OCI-M1 (cell line): Measurements from ENCODE around the gene NPAS3.

Experiments used
- DNase-seq: peaks from one replicate; lab custom pipeline; 2025; lab: John Stamatoyannopoulos, UW

NPAS3 gene

DNA sequence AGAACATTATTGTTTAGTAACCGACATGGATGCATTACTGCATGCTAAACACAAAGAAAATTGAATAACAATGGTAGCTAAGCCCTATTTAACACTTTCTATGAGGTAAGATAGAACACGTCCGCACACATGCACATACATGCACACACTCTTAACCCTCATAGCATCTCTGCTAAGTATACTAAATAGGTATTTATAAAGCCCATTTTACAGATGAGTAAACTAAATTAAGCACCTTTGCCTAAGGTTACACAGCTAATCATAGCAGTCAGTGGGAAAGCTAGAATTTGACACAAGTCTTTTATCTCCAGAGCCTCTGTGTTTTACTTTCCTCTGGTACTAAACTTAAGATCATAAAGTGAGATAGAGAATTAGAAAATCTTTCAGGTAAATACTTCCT lies 577.2 kb downstream of the NPAS3 start:
- no peak for DNase-seq

DNA sequence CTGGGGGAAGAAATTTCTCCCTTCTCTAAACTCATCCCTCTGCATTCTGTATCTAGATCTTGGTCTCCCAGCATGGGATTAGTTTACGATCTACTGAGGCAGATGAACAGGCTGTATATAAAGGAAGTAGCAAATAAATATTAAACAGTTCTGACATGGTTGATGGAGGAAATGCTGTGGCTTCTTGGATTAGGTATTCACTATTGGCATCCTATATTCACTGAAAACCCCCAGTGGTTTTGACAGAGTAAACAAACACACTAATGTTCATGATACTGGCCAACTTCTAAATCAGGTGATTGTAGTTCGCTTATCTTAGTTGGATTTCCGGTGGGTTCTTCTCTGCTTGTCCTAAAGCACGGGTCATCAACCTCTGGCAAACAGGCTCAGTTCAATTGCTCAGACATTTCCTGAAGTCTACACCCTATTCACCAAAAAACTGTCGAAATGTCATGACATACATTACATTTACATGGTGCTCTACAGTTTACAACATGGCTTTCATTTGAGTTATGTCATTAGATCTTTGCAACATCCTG lies 578.3 kb downstream of the NPAS3 start:
- no peak for DNase-seq

DNA sequence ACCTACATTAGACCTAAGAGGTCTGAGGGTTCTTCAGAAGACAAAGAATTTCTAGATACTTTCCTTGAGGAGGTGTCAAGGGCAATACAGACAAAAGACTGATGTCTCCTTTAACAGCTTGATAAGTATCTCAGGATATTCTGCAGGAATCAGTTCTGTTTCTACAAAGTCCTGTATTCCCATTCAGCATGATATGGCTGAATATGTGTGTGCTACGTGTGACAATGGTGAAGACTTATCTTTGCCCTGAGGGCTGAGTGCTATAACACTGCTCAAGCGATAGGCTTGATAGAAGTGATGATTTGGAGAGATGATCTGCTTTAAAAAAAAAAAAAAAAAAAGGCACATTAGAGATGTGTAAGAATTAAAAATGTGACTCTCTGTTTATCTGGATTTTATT lies 582.5 kb downstream of the NPAS3 start:
- DNase-seq, result no peak

DNA sequence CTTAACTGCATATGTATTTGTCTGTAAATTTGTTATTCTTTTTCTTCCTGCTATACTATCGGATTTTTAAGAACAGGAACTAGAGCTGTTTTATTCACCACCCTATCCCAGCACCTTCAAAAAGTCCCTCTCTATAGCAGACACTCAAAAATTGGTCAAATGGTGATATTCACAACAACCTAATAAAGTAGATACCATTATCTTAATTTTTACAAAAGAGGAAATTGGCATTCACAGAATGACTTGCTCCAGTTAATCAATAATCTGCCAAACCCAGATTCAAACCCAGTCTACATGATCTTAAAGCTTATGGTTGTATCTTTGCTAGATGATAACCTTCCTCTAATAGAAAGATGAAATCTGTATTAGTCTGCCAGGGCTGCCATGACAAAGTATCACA lies 585.6 kb downstream of the NPAS3 start:
- DNase-seq, result no peak

DNA sequence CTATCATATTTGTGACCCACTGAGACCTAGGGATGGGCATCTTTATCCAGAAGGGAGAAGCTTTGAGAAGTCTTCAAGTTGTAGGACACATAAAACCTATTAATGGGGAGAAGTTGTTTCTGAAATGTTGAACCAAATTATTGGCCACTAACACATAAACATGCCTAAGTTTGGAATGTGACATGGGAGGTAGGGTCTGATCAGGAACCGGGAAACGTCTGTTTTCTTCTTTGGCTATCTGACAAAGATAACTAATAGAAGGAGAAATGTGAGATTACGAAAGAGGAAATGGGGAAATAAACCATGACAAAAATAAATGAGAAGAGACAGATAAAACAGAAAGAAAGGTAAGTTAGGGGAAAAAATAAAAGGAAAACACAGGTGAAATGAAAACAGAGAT lies 586.9 kb downstream of the NPAS3 start:
- DNase-seq, result no peak

DNA sequence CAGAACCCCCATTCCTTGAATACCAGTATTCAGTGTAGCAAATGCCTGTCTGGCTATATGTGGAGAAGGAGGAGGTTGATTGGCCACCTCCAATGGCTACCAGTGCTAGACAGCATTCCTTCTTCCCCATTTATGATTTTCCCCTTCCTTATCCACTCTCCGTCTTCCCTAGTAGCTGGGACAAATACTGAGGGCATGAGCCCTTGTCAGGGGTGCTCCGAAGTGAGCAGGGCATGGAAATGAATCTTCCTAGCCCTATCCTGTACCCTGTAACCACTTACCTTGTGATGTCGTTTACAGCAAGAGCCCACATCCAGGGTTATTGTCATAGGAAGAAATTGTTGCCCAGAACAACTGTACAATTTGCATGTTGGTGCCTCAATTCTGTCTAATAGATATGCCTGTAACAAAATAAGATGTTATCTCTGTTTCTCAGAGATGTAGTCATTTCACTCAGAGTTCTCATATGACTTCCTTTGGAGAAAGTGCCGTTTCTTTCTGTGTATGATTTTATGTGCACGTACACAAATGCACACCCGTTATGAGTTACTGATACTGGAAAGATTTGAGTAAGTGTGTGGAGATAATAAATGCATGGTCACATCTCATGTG lies 588.5 kb downstream of the NPAS3 start:
- DNase-seq, result no peak

DNA sequence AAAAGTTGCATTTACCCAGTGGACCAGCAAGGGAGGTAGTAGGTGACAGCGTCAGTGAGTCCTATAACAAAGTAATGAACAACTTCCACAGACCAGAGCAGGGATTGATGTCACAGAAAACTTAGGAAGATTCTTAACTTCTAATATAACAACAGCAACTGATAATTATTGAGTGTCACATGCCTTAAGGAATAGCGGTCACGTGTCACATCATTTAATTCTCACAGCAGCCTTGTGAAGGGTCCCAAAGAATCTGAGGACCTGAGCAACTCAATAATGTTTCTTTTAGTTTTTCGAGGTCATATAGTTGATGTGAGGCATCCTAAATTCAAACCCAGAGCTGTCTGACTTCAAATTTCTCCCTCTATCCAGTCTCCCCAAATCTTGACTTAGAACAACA lies 590.0 kb downstream of the NPAS3 start:
- no peak for DNase-seq

DNA sequence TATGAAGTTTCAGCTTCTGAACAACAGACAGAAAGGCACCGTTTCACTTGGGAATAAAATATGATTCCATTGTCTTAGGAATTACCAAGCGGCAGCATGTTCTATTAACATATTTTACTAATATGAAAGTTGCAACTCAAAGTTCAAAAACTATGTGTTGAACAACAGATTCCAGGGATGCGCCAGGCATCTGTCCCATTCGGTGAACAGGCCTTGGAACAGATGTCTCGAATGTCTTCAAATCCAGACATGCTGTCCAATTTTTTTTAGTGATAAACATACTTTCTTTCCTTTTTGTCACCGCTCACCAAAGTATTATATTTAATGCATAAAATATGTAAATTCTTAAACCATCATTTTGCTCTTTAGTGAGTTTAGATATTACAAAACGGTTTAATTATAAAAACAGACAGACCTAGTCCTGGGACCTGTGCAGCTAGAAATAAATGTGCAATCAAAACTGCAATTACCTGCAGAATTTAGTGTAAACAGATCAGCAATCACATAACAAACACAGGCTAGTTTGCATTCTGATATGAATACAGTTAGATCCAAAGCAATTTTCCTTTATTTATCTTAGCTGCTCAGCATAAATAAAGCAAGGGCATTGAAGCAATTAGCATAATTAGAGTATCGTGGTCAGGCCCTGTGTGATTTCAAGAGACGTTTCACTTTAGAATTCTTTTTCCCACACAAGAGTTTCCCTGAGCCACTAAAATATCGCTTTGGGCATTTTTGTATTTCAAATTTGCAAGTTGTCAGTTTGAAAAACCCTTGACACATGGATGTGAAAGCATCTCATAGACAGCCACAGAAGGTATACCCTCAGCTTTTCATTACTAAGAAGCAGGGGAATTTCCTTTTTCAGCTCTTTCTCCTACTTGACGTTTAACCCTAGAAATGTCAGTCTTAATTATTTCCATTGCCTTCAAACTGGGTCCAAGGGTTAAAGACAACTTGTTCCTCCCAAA lies 591.4 kb downstream of the NPAS3 start:
- DNase-seq, result no peak

DNA sequence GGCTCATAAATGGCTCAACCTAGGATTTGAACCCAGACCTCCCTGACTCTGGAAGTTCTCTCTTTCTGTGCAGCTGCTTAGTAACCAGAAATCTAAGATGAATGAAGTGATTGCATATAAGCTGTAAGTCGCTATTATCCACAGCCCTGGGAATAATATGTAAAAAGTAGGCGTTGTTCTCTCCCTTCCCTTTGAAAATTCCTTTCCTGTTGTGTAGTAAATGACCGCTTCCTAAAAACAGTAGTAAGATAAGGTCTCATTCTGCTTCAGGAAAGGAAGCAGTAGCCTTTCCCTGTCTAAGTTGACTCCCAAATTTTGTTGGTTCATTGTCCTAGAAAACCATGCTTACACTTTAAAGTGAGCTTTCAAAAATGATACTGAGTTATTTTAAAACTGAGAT lies 593.9 kb downstream of the NPAS3 start:
- no peak for DNase-seq

DNA sequence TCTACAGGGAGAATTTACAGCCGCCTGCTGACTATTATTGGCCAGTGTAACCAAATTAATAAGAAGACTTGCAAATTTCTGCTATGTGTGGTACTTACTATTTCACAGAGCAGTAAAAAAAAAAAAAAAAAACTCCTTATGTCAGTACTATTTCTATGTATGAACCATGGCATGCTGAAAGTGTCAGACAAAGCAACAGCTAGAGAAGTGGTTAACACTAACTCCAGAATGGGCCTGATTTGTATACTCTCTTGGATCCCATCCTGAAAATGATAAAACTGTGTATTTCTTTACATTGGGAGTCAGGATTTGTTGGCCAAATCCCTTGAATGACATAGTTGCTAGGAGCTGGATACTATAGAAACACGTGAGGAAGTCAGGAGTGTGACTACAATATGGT lies 595.4 kb downstream of the NPAS3 start:
- no peak for DNase-seq

DNA sequence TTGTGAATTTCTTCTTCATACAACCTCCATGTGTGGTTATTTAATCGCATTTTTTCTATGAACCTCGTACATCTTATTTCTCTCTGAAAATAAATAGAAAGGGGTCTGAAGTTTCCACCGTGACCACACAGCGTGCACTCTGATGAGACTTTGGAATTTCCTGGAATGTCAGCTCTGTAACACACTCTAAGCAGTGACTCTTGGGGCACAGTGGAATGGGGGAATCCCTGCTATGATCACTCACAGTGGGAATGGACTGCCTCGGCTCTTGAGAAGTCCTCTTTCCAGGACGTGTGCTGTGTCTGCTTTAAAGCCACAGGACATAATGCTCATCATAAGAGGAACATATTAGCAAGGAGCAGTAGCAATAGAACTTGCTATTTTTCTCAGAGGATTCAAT lies 596.0 kb downstream of the NPAS3 start:
- DNase-seq, result no peak

DNA sequence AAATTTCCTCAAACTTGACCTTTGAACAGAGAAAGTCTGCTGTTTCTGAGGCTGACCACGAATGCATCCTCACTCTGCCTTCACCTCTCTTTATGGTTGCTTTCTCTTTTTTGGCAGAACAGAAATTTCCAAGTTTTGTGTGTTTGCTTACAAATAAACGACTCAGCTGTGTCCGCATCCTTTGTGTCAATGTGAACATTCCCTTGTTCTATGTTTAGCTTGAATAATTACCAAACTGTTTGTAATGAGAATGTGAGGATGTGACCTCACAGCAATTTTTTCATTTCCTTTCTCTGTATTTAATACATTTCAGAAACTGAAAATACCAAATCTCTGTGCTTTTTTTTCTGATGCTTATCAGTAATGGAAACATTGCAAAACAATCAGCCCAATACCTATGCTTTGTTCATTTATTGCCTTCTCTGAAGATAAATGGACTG lies 601.3 kb downstream of the NPAS3 start:
- no peak for DNase-seq

DNA sequence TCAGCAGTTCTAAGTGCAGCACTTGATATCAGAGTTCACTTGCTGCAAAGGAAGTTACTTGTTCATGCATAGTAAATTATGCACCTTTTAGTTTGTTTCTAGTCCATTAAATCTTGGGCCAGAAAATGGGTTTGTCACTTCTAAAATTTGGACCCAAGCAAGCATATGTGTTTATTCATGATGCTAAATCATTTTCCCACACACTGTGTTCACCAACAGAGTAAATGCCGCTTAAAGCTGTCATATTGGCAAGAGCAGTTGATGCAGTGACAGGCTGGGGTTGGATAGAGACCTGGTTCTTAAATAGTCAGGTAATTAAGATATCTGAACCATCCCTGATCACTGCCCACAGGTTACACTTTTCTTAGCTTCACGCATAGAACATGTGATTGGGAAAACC lies 602.5 kb downstream of the NPAS3 start:
- no peak for DNase-seq

DNA sequence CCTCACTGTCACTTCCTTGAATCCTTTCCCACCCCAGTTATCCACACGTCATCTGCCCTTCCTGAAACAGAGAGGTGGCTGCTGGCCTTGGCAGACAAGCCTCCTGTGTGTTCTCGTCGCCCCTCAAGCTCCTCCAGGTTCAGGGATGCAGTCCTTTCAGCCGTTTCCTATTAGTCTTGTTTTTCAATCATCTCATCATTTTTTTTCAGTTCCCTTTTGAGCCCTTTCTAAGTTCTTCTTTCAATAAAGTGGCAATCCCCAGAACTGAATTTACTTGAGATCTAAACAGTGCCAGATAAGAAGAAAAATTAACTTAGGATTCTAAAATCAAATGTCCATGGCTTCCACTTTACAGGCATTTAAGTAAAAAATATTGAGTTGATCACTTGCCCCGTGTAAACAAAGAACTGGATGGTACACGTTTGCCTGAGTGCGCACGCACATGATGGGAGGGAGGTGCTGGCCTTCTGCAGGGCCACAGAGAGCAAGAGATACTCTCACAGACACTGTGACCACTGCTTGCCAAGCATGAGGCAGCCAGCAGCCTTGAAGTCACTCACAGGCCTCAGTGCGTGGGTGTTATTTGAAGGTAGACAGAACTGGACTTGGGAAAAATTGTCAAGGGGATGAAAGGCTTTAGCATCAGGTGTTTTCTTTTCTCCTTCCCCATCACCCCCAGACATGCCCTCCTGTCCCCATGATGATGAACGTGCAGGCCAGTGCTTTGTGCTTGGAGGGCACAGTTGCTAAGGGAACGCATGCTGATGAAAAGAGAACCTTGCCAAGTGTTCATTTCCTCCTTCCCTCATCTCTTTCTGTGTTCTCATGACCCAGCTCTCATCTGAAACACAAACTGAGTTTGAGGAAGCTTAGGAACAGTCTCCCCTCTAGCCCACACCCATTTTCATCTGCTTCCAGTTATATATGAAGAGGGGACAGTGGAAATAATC lies 603.9 kb downstream of the NPAS3 start:
- no peak for DNase-seq

DNA sequence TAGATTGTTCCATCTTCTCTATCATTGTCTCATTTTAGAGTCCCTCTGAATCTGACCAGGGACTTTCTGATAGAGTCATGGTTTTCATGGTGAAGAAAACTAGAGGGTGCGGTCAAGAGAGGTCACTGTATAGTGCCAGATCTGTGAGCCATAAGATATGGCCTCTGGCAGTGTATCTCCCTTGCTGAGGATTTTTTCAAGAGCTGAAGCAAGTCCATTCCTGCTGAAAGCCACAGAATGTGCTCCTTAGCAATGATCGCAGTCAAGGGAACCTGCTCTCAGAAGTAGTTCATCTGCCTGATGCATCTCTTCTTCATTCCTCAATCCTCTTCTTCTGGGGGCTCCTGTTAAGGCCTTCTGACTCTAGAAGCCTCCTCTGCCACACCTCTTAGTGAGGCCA lies 607.0 kb downstream of the NPAS3 start:
- DNase-seq, result no peak

DNA sequence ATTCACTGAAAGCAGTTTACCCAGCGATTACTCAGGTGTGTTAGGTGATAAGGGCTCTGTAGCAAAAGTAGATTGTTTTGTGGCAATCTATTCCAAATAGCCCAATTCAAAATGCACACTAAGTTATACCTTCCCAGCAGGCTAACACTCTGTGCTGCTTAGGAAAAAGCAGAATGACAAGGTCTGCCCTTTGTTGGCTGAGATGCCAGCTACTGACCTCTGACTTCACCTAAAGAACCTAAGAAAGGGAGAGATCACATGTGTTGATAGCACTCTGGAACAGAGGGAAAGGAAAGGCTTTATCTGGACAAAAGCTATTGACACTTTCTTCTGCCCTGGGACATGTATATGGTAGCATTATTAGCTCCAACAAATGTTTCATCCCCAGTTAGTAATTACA lies 609.9 kb downstream of the NPAS3 start:
- no peak for DNase-seq

DNA sequence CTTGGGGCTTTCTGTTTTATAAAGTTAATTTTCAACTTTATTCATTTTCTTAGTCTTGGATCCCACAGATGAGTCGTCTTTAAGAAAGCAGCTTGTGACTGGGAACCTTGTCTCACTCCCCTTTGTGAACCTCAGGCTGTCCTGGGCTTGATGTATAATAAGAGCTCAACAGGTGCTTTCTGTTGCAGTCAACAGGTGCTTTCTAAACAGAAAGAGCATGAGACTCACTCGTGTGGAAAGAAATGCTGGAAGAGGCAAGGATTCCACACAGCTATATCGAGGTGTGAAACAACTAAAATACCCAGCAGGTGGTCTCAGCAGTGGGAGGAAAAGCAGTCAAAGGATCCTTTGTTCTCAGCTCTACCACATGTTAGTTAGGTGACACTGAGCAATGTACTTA lies 613.3 kb downstream of the NPAS3 start:
- no peak for DNase-seq

DNA sequence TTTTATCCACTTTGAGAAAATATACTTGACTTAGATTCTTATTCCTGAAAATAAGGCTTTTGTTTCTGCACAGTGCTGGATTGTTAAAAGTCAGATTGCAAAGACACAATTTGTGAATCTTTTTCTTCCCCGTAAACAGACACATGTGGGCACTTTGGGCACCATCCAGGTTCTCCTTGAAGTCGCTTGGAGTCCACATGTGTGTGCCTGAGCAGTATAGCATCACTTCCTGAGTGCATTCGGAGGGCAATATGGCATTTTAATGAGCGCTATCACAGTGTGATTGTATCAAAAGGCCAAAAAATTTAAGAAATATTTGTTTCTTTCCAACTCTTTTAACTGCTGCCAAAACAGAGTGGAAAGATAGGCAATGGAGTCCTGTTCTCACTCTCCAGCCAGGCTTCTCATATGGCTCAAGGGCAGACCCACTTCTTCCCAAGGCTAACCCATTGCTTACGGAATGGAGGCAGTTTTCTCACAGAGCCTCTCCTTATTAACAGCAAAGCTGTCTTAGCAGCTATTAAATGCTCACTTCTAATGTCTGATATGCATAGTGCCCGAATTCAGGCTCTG lies 615.1 kb downstream of the NPAS3 start:
- no peak for DNase-seq

DNA sequence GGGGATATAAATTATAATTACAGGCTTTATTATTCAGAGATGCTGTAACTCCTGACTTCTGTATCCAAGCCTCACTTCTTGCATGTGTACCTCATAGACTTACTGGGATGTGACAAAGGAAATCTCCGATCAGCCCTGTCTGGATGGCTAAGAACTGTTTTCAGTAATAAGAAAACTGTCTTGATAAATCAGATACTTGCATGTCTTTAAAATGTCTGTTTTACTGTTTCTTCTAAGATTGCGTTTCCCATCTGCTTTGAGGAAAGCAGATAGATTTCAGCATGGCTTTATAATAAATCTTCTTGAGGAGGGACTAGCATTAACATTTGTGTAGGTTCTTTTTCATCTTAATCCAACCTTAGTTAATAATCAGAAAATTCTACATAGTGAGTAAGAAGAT lies 616.3 kb downstream of the NPAS3 start:
- DNase-seq, result no peak

DNA sequence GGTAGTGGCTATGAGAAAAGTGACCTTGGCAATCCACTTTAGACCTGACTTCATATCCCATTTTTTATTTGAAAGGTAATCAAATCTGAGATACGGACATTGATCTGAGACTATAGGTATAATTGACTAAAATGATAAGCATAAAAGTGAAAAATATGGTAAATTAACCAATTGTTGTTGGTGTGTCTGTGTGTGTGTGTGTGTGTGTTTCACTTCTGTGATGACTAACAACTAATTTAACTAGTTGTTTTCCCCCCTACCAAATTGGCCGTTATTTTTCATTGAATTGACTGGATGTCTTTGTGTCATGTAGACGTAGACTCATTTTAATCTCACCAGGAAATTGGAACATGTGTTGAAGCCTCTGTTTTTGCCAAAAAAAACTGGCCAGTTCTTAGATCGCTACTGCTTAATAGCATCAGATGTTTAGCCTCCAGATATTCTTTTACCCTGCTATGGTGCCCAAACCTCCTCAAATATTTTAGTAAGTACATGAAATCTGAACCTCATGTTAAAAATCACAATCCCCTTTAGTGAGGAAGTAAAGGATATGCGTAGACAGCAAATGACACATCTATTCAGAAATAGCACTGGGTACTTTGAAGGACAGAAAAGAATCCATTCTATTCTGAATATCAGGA lies 617.2 kb downstream of the NPAS3 start:
- DNase-seq, result no peak

DNA sequence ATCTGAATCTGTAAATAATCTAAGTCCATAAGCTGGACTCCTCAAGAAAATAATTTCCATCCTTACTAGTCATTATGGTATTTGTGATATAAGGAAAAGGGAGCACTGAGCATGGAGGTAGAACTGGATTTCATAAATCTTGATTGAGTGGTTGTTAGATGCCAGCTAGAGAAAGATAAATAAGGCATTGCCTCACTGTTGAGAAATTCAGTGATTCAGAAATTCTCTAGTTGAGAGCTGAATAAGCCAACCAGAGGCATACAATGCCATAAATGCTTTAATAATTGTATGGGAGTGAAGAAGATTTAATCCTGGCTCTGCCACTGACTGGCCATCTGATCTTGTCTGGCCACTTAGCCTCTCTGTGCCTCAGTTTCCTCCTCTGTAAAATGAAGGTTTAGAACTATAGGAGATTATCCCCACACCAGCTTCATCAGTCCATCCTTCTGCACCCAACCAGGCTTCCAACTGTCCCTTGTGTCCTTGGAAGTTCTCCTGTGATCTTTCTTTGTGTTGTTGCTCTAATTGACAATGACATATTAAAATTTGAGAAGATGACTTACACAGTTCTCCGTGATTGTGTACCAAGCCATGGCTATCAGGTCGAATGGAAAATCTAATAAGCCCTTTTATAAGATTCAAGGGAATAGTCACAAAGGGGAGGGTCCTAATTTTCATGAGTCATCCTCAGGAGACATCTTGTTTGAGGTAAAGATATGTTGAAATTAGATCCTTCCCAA lies 617.9 kb downstream of the NPAS3 start:
- DNase-seq, result no peak
